ENCODE data around the gene KPNA1.
A peak's percentile ranks its signal among the peaks of the same experiment; 100 is the strongest.

Gene KPNA1

DNA sequence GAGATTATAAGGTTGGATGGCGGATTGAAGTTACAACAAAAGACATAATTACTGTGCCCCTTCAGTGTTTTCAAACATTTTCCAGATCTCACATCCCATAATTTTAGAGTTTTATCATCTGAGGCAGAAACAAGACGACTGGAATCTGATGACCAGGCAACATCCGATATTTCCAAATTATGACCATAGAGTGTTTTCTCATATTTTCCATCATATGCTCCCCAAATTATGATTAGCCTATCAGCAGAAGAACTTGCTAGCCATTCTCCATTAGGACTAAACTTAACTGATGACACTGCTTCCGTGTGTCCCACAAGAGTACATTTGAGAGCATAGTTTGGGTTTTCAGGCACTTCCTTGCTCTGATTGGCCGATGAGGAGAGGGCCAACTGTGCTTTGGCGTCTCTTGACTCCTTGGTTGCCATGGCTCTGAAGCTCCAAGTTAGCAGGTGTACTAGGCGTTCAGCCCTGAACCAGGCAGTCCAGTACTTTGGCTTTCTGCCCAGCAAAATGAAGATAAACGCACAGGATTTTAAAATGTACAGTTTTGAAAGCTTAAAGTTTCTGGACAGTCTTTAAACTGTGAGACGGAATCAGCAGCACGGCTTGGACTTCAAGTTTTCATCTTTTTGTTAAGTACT lies 99.5 kb downstream of the KPNA1 start:
- H3K27me3 ChIP-seq (ENCODE audit: insufficient read depth, low read length): no peaks in the 10 kb centered on the region
- WGBS: 28% methylated on average over 10 of the region's 10 CpGs
- H3K9me3 ChIP-seq (ENCODE audit: insufficient read depth, low read depth, low read length): no peaks in the 10 kb centered on the region
- peak overlapping the region; percentile 70; the same call in 1 of the 2 replicates for H3K27ac ChIP-seq (ENCODE audit: low read depth, low read length)
- peak overlapping the region; percentile 80 for H3K4me3 ChIP-seq (ENCODE audit: low read length)
- H3K9ac ChIP-seq (ENCODE audit: low read depth, low read length): peak overlapping the region; percentile 89
- peaks cover 5% of the 10 kb centered on the region; the same call in 1 of the 2 replicates for H3K4me1 ChIP-seq (ENCODE audit: insufficient read depth, low read length)
- H3K36me3 ChIP-seq (ENCODE audit: insufficient read depth, low read length): peaks cover 23% of the 10 kb centered on the region

- Histone ChIP-seq H3K27ac (ENCODE audit: low read depth, low read length) (no peak overlapping the region), H3K4me1 (ENCODE audit: insufficient read depth, low read length) (peaks cover 5% of the 10 kb centered on the region; the same call in 1 of the 2 replicates), H3K9ac (ENCODE audit: low read depth, low read length) (no peak overlapping the region), H3K36me3 (ENCODE audit: insufficient read depth, low read length) (peaks cover 31% of the 10 kb centered on the region), H3K9me3 (ENCODE audit: insufficient read depth, low read depth, low read length) (no peaks in the 10 kb centered on the region), H3K27me3 (ENCODE audit: insufficient read depth, low read length) (no peaks in the 10 kb centered on the region), H3K4me3 (ENCODE audit: low read length) (0 out of 2 replicates have a peak overlapping the region, but pooled peaks have one; percentile 80)
- WGBS: 93% methylated on average over 3 of the region's 3 CpGs
Observed at GRCh38 chr3:122414391-122414790, 100.3 kb downstream of the KPNA1 start.

- 94% methylated on average over 5 of the region's 6 CpGs for whole genome bisulfite sequencing
- peaks cover 66% of the 10 kb centered on the region for H3K36me3 ChIP-seq (ENCODE audit: insufficient read depth, low read length)
Observed at GRCh38 chr3:122410639-122411038, 104.1 kb downstream of the KPNA1 start.

DNA sequence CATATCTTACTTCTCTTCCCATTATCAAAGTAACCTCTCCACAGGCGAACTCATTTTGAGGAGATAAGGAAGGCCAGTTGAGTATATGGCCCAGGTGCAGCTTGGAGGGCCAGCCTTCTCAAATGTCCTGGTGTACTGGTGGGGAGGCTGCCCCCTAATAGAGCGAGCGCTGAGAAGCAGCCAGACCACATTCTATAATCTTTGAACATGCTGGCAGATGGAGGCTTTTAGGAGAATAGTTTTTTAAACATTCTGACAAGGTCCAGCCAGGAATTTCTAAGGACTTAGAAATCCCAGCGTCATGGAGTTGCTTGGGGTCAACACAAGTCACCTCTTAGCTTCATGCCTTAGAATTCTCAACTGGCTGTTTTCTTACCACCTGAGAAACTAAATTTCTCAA lies 104.6 kb downstream of the KPNA1 start:
- 91% methylated on average over 4 of the region's 4 CpGs for WGBS
- peaks cover 4% of the 10 kb centered on the region; the same call in 1 of the 2 replicates for H3K4me1 ChIP-seq (ENCODE audit: insufficient read depth, low read length)
- no peaks in the 10 kb centered on the region for H3K9me3 ChIP-seq (ENCODE audit: insufficient read depth, low read depth, low read length)
- H3K4me3 ChIP-seq (ENCODE audit: low read length): no peak overlapping the region
- no peaks in the 10 kb centered on the region for H3K27me3 ChIP-seq (ENCODE audit: insufficient read depth, low read length)
- peaks cover 71% of the 10 kb centered on the region for H3K36me3 ChIP-seq (ENCODE audit: insufficient read depth, low read length)
- H3K9ac ChIP-seq (ENCODE audit: low read depth, low read length): no peak overlapping the region
- no peak overlapping the region for H3K27ac ChIP-seq (ENCODE audit: low read depth, low read length)

More at GRCh38 chr3:122410639-122411038, 104.1 kb downstream of the KPNA1 start:
- H3K9ac ChIP-seq (ENCODE audit: low read depth, low read length): no peak overlapping the region
- H3K4me3 ChIP-seq (ENCODE audit: low read length): no peak overlapping the region
- H3K4me1 ChIP-seq (ENCODE audit: insufficient read depth, low read length): peaks cover 5% of the 10 kb centered on the region; the same call in 1 of the 2 replicates
- H3K27me3 ChIP-seq (ENCODE audit: insufficient read depth, low read length): no peaks in the 10 kb centered on the region
- no peaks in the 10 kb centered on the region for H3K9me3 ChIP-seq (ENCODE audit: insufficient read depth, low read depth, low read length)
- H3K27ac ChIP-seq (ENCODE audit: low read depth, low read length): no peak overlapping the region

- WGBS: 94% methylated on average over 6 of the region's 6 CpGs
- Histone ChIP-seq H3K27me3 (ENCODE audit: insufficient read depth, low read length) (no peaks in the 10 kb centered on the region), H3K4me1 (ENCODE audit: insufficient read depth, low read length) (no peaks in the 10 kb centered on the region), H3K9ac (ENCODE audit: low read depth, low read length) (no peak overlapping the region), H3K36me3 (ENCODE audit: insufficient read depth, low read length) (peaks cover 78% of the 10 kb centered on the region), H3K4me3 (ENCODE audit: low read length) (no peak overlapping the region), H3K9me3 (ENCODE audit: insufficient read depth, low read depth, low read length) (no peaks in the 10 kb centered on the region), H3K27ac (ENCODE audit: low read depth, low read length) (no peak overlapping the region)
Observed at GRCh38 chr3:122409446-122409845, 105.3 kb downstream of the KPNA1 start.

DNA sequence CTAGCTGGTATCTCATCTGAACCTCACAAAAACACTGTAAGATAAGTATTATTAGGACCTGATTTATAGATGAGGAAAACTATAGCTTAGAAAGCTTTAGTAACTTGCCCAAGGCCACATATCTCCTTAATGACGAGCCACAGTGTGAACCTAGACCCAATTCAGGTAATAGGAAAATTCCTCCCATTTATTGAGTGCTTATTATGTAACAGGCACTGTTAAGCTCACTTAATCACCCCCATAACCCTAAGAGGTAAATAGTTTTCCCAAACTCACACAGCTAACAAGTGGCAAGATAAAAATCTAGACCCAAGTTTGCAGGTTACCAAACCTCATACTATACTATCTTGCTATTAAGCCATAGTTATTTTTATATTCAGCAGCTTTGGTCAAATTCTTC lies 106.8 kb downstream of the KPNA1 start:
- Histone ChIP-seq H3K9ac (ENCODE audit: low read depth, low read length) (no peak overlapping the region), H3K9me3 (ENCODE audit: insufficient read depth, low read depth, low read length) (no peaks in the 10 kb centered on the region), H3K36me3 (ENCODE audit: insufficient read depth, low read length) (peaks cover 92% of the 10 kb centered on the region), H3K4me1 (ENCODE audit: insufficient read depth, low read length) (no peaks in the 10 kb centered on the region), H3K4me3 (ENCODE audit: low read length) (no peak overlapping the region), H3K27me3 (ENCODE audit: insufficient read depth, low read length) (no peaks in the 10 kb centered on the region), H3K27ac (ENCODE audit: low read depth, low read length) (no peak overlapping the region)
- 80% methylated on average over 1 of the region's 1 CpG for WGBS

- H3K9me3 ChIP-seq (ENCODE audit: insufficient read depth, low read depth, low read length): no peaks in the 10 kb centered on the region
- H3K27me3 ChIP-seq (ENCODE audit: insufficient read depth, low read length): no peaks in the 10 kb centered on the region
- H3K9ac ChIP-seq (ENCODE audit: low read depth, low read length): no peak overlapping the region
- no peaks in the 10 kb centered on the region for H3K4me1 ChIP-seq (ENCODE audit: insufficient read depth, low read length)
- 92% methylated on average over 4 of the region's 4 CpGs for WGBS
- no peak overlapping the region for H3K4me3 ChIP-seq (ENCODE audit: low read length)
- H3K36me3 ChIP-seq (ENCODE audit: insufficient read depth, low read length): peaks cover 90% of the 10 kb centered on the region
- H3K27ac ChIP-seq (ENCODE audit: low read depth, low read length): no peak overlapping the region
Observed at GRCh38 chr3:122406198-122406597, 108.5 kb downstream of the KPNA1 start.

DNA sequence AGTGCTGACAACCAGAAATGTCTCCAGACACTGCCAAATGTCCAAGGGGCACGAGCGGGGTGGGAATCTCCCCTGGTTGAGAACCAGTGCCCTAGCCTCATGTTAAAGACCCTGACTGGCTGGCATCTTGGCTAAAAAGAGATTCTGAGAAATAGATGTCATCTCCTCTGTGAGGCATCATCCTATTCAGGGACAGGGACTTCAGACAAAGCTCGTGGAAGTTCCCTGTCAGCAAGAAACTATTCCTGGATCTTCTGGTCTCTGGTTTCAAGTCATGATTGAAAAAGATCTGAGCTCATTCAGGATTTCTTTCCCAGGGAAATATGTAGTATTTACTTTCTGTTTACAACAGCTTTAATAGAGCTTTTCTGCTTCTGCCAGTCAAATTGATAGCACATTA lies 109.7 kb downstream of the KPNA1 start:
- 94% methylated on average over 3 of the region's 3 CpGs for WGBS
- Histone ChIP-seq H3K4me1 (ENCODE audit: insufficient read depth, low read length) (no peaks in the 10 kb centered on the region), H3K9me3 (ENCODE audit: insufficient read depth, low read depth, low read length) (no peaks in the 10 kb centered on the region), H3K27me3 (ENCODE audit: insufficient read depth, low read length) (no peaks in the 10 kb centered on the region), H3K36me3 (ENCODE audit: insufficient read depth, low read length) (peaks cover 78% of the 10 kb centered on the region), H3K4me3 (ENCODE audit: low read length) (no peak overlapping the region), H3K27ac (ENCODE audit: low read depth, low read length) (no peak overlapping the region), H3K9ac (ENCODE audit: low read depth, low read length) (no peak overlapping the region)

- WGBS: 91% methylated on average over 6 of the region's 6 CpGs
- Histone ChIP-seq H3K36me3 (ENCODE audit: insufficient read depth, low read length) (peaks cover 62% of the 10 kb centered on the region), H3K27me3 (ENCODE audit: insufficient read depth, low read length) (no peaks in the 10 kb centered on the region), H3K4me1 (ENCODE audit: insufficient read depth, low read length) (no peaks in the 10 kb centered on the region), H3K9ac (ENCODE audit: low read depth, low read length) (no peak overlapping the region), H3K9me3 (ENCODE audit: insufficient read depth, low read depth, low read length) (no peaks in the 10 kb centered on the region), H3K27ac (ENCODE audit: low read depth, low read length) (no peak overlapping the region), H3K4me3 (ENCODE audit: low read length) (no peak overlapping the region)
Observed at GRCh38 chr3:122403489-122403888, 111.2 kb downstream of the KPNA1 start.

DNA sequence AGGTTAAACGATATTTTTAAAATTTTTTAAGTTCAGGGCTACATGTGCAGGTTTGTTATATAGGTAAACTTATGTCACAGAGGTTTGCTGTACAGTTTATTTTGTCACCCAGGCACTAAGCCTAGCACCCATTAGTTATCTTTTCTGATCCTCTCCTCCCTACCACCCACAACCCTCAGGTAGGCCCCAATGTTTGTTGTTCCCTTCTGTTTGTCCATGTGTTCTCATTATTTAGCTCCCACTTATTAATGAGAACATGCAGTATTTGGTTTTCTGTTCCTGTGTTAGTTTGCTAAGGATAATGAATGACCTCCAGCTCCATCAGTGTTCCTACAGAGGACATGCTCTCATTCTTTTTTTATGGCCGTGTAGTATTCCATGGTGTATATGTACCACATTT lies 115.8 kb downstream of the KPNA1 start:
- Histone ChIP-seq H3K4me1 (ENCODE audit: insufficient read depth, low read length) (no peaks in the 10 kb centered on the region), H3K27me3 (ENCODE audit: insufficient read depth, low read length) (no peaks in the 10 kb centered on the region), H3K36me3 (ENCODE audit: insufficient read depth, low read length) (peaks cover 24% of the 10 kb centered on the region), H3K9ac (ENCODE audit: low read depth, low read length) (no peak overlapping the region), H3K4me3 (ENCODE audit: low read length) (no peak overlapping the region), H3K9me3 (ENCODE audit: insufficient read depth, low read depth, low read length) (no peaks in the 10 kb centered on the region), H3K27ac (ENCODE audit: low read depth, low read length) (no peak overlapping the region)
- 97% methylated on average over 2 of the region's 2 CpGs for WGBS

- Histone ChIP-seq H3K27ac (ENCODE audit: low read depth, low read length) (no peak overlapping the region), H3K9ac (ENCODE audit: low read depth, low read length) (no peak overlapping the region), H3K36me3 (ENCODE audit: insufficient read depth, low read length) (peaks cover 15% of the 10 kb centered on the region), H3K4me1 (ENCODE audit: insufficient read depth, low read length) (no peaks in the 10 kb centered on the region), H3K9me3 (ENCODE audit: insufficient read depth, low read depth, low read length) (no peaks in the 10 kb centered on the region), H3K27me3 (ENCODE audit: insufficient read depth, low read length) (no peaks in the 10 kb centered on the region), H3K4me3 (ENCODE audit: low read length) (no peak overlapping the region)
- 96% methylated on average over 1 of the region's 1 CpG for WGBS
Observed at GRCh38 chr3:122397201-122397600, 117.5 kb downstream of the KPNA1 start.

GRCh38 chr3:122396511-122396910 lies 118.2 kb downstream of the KPNA1 start:
- no peaks in the 10 kb centered on the region for H3K4me1 ChIP-seq (ENCODE audit: insufficient read depth, low read length)
- H3K9ac ChIP-seq (ENCODE audit: low read depth, low read length): no peak overlapping the region
- no peaks in the 10 kb centered on the region for H3K9me3 ChIP-seq (ENCODE audit: insufficient read depth, low read depth, low read length)
- no peak overlapping the region for H3K27ac ChIP-seq (ENCODE audit: low read depth, low read length)
- H3K36me3 ChIP-seq (ENCODE audit: insufficient read depth, low read length): peaks cover 13% of the 10 kb centered on the region
- H3K4me3 ChIP-seq (ENCODE audit: low read length): no peak overlapping the region
- H3K27me3 ChIP-seq (ENCODE audit: insufficient read depth, low read length): no peaks in the 10 kb centered on the region

Measured in HUES64 (cell line).